GM23338 (cell line): ENCODE measurements around the gene DLG2.

Experiments
- EZH2 ChIP-seq: fragments of 200-600 bp; sonication (generic); IDR thresholded peaks from one replicate; pipeline ENCODE4 v1.8.0; 2017; ENCODE audit warnings: antibody characterized with exemption, mild to moderate bottlenecking, low read depth; ENCODE audit not compliant: unreplicated experiment
- NANOG ChIP-seq: IDR thresholded peaks from 2 replicates; pipeline ENCODE4 v1.6.1; 2016; ENCODE audit warnings: antibody characterized with exemption, borderline replicate concordance
- POLR2AphosphoS5 ChIP-seq: IDR thresholded peaks from 2 replicates; pipeline ENCODE4 v1.6.1; 2016; ENCODE audit warnings: antibody characterized with exemption, low read depth
- REST ChIP-seq: IDR thresholded peaks from one replicate; pipeline ENCODE4 v1.6.1; 2018; ENCODE audit warnings: antibody characterized with exemption; ENCODE audit not compliant: unreplicated experiment
- TF ChIP-seq, protein P1 (sequence below), 2 experiments: fragments of 200-600 bp in 1 of 2; sonication (generic) in 1 of 2; conservative IDR thresholded peaks; 2 replicates each; pipeline versions ENCODE4 v1.5.1 to v1.6.1; 2016 to 2017; ENCODE audit warnings: antibody characterized with exemption in 2 of 2, low read depth in 2 of 2, mild to moderate bottlenecking in 2 of 2, moderate library complexity in 1 of 2

GRCh38 chr11:84316866-84317555, 1310.1 kb downstream of the DLG2 start:
- TF ChIP-seq, protein P1, sequence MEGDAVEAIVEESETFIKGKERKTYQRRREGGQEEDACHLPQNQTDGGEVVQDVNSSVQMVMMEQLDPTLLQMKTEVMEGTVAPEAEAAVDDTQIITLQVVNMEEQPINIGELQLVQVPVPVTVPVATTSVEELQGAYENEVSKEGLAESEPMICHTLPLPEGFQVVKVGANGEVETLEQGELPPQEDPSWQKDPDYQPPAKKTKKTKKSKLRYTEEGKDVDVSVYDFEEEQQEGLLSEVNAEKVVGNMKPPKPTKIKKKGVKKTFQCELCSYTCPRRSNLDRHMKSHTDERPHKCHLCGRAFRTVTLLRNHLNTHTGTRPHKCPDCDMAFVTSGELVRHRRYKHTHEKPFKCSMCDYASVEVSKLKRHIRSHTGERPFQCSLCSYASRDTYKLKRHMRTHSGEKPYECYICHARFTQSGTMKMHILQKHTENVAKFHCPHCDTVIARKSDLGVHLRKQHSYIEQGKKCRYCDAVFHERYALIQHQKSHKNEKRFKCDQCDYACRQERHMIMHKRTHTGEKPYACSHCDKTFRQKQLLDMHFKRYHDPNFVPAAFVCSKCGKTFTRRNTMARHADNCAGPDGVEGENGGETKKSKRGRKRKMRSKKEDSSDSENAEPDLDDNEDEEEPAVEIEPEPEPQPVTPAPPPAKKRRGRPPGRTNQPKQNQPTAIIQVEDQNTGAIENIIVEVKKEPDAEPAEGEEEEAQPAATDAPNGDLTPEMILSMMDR (conservative IDR thresholded peaks at IDR 0.05; ENCODE audit: low read depth in 2 of 2), result no peak
- TF ChIP-seq POLR2AphosphoS5 (no peak), REST (no peak), NANOG (no peak), EZH2 (no peak)
